ENCODE measurements around the gene TMEM272. TPM values are rescaled to one million over a fixed set of nuclear protein-coding genes. Genes with fewer than 3 reads are reported as not detected.

The TMEM272 gene
- total RNA-seq, 1 donor from 2014 or later, result not detected

- Histone ChIP-seq H3K36me3 (no peaks in the 10 kb centered on the region), H3K4me3 (no peak overlapping the region), H3K27ac (no peak overlapping the region), H2AFZ (replicated peaks) (no peak overlapping the region), H4K20me1 (ENCODE audit: low read depth) (no peaks in the 10 kb centered on the region), H3K4me1 (no peaks in the 10 kb centered on the region), H3K9ac (no peak overlapping the region), H3K9me3 (ENCODE audit: low read depth) (no peaks in the 10 kb centered on the region), H3K79me2 (ENCODE audit: low read depth) (no peaks in the 10 kb centered on the region), H3K27me3 (no peaks in the 10 kb centered on the region), H3K4me2 (no peak overlapping the region), H3F3A (ENCODE audit: low read depth) (no peaks in the 10 kb centered on the region)
- no peak for TF ChIP-seq EZH2phosphoT487 (IDR thresholded peaks at IDR 0.05)
- DNase-seq (ENCODE audit: low spot score), result no peak
- peaks cover 2% of the 10 kb centered on the region for H3K9me3 Mint-ChIP-seq
- H3K4me3 Mint-ChIP-seq, result no peak overlapping the region
- peak overlapping the region; percentile 43 for H3K27ac Mint-ChIP-seq
- H3K36me3 Mint-ChIP-seq, result no peaks in the 10 kb centered on the region
- H3K27me3 Mint-ChIP-seq (ENCODE audit: insufficient read depth, low read depth), result peaks cover 2% of the 10 kb centered on the region
- H3K4me1 Mint-ChIP-seq, result peaks cover 12% of the 10 kb centered on the region
Measured at GRCh38 chr13:51820016-51820597, 24.9 kb downstream of the TMEM272 start.

- H3K9me3 Mint-ChIP-seq, result peaks cover 2% of the 10 kb centered on the region
- H3K9me3 ChIP-seq (ENCODE audit: low read depth), result no peaks in the 10 kb centered on the region
- H3K4me1 ChIP-seq, result no peaks in the 10 kb centered on the region
- TF ChIP-seq CTCF (IDR thresholded peaks at IDR 0.05), result no peak
- no peak for TF ChIP-seq EZH2 (IDR thresholded peaks at IDR 0.05)
- TF ChIP-seq EZH2phosphoT487 (IDR thresholded peaks at IDR 0.05), result no peak
- no peak overlapping the region for H3K4me2 ChIP-seq
- H2AFZ ChIP-seq (replicated peaks), result no peak overlapping the region
- no peaks in the 10 kb centered on the region for H3K36me3 Mint-ChIP-seq
- no peak overlapping the region for H3K9ac ChIP-seq
- H3K27ac ChIP-seq, result no peak overlapping the region
- peaks cover 2% of the 10 kb centered on the region for H3K27me3 Mint-ChIP-seq (ENCODE audit: insufficient read depth, low read depth)
- no peak overlapping the region for H3K4me3 ChIP-seq
- H3K4me1 Mint-ChIP-seq, result peaks cover 15% of the 10 kb centered on the region
- no peak overlapping the region for H3K27ac Mint-ChIP-seq
- H3K27me3 ChIP-seq, result no peaks in the 10 kb centered on the region
- H4K20me1 ChIP-seq (ENCODE audit: low read depth), result no peaks in the 10 kb centered on the region
- H3F3A ChIP-seq (ENCODE audit: low read depth), result no peaks in the 10 kb centered on the region
- H3K4me3 Mint-ChIP-seq, result no peak overlapping the region
- H3K79me2 ChIP-seq (ENCODE audit: low read depth), result no peaks in the 10 kb centered on the region
- H3K36me3 ChIP-seq, result no peaks in the 10 kb centered on the region
- no peak for DNase-seq (ENCODE audit: low spot score)
Measured at GRCh38 chr13:51819544-51819943, 25.4 kb downstream of the TMEM272 start.

GRCh38 chr13:51818781-51819511, 26.0 kb downstream of the TMEM272 start:
- Mint-ChIP-seq H3K36me3 (no peaks in the 10 kb centered on the region), H3K9me3 (peaks cover 2% of the 10 kb centered on the region), H3K27ac (no peak overlapping the region), H3K4me3 (no peak overlapping the region), H3K27me3 (ENCODE audit: insufficient read depth, low read depth) (peaks cover 2% of the 10 kb centered on the region), H3K4me1 (peaks cover 15% of the 10 kb centered on the region)
- Histone ChIP-seq H3K9me3 (ENCODE audit: low read depth) (no peaks in the 10 kb centered on the region), H4K20me1 (ENCODE audit: low read depth) (no peaks in the 10 kb centered on the region), H2AFZ (replicated peaks) (no peak overlapping the region), H3K27me3 (no peaks in the 10 kb centered on the region), H3K4me1 (no peaks in the 10 kb centered on the region), H3F3A (ENCODE audit: low read depth) (no peaks in the 10 kb centered on the region), H3K27ac (no peak overlapping the region), H3K4me2 (no peak overlapping the region), H3K9ac (no peak overlapping the region), H3K36me3 (no peaks in the 10 kb centered on the region), H3K4me3 (no peak overlapping the region), H3K79me2 (ENCODE audit: low read depth) (no peaks in the 10 kb centered on the region)
- no peak for DNase-seq (ENCODE audit: low spot score)
- no peak for TF ChIP-seq EZH2 (IDR thresholded peaks at IDR 0.05)
- no peak for TF ChIP-seq CTCF (IDR thresholded peaks at IDR 0.05)
- no peak for TF ChIP-seq EZH2phosphoT487 (IDR thresholded peaks at IDR 0.05)

- Histone ChIP-seq H3K27me3 (no peaks in the 10 kb centered on the region), H3K27ac (no peak overlapping the region), H2AFZ (replicated peaks) (no peak overlapping the region), H3K36me3 (no peaks in the 10 kb centered on the region), H3K79me2 (ENCODE audit: low read depth) (no peaks in the 10 kb centered on the region), H3K4me3 (no peak overlapping the region), H3K4me1 (no peaks in the 10 kb centered on the region), H3K9ac (no peak overlapping the region), H4K20me1 (ENCODE audit: low read depth) (no peaks in the 10 kb centered on the region), H3K4me2 (no peak overlapping the region), H3K9me3 (ENCODE audit: low read depth) (no peaks in the 10 kb centered on the region), H3F3A (ENCODE audit: low read depth) (no peaks in the 10 kb centered on the region)
- TF ChIP-seq CTCF (IDR thresholded peaks at IDR 0.05) (no peak), EZH2phosphoT487 (IDR thresholded peaks at IDR 0.05) (no peak), EZH2 (IDR thresholded peaks at IDR 0.05) (no peak)
- H3K27ac Mint-ChIP-seq, result no peak overlapping the region
- H3K4me1 Mint-ChIP-seq, result peaks cover 15% of the 10 kb centered on the region
- H3K36me3 Mint-ChIP-seq, result no peaks in the 10 kb centered on the region
- H3K4me3 Mint-ChIP-seq, result no peak overlapping the region
- DNase-seq (ENCODE audit: low spot score), result no peak
- peaks cover 2% of the 10 kb centered on the region for H3K27me3 Mint-ChIP-seq (ENCODE audit: insufficient read depth, low read depth)
- H3K9me3 Mint-ChIP-seq, result peaks cover 2% of the 10 kb centered on the region
Measured at GRCh38 chr13:51818276-51818675, 26.7 kb downstream of the TMEM272 start.
